AG04450 (cell line): ENCODE results near the gene BCAR3. TPM values are rescaled to one million over a fixed set of nuclear protein-coding genes. Genes with fewer than 3 reads are reported as not detected.

ENCODE experiments used
- CTCF ChIA-PET: fragments of 300-600, 350-600 bp; formaldehyde crosslinking; extraction: SDS; loops from one replicate; lab custom pipeline; 2022; ENCODE audit warnings: antibody characterized with exemption, inconsistent platforms; lab: Charles Lee
- POLR2A ChIA-PET: fragments of 350-600 bp; formaldehyde crosslinking; extraction: SDS; loops from one replicate; lab custom pipeline; 2021; ENCODE audit warnings: antibody characterized with exemption, inconsistent platforms; lab: Yijun Ruan, JAX
- DNase-seq: peaks from one replicate; pipeline ENCODE4 v3.0.0-alpha.2; 2011; ENCODE audit warnings: low read depth, low spot score
- H3K27ac ChIP-seq: one replicate; pipeline ENCODE4 v1.5.1; 2012; ENCODE audit warnings: low read depth, low read length, control low read depth
- H3K27me3 ChIP-seq: one replicate; pipeline ENCODE4 v1.6.0; 2012; ENCODE audit warnings: low read length; ENCODE audit not compliant: control insufficient read depth, insufficient read depth
- H3K4me3 ChIP-seq: 2 replicates; pipeline ENCODE4 v1.5.1; 2011; ENCODE audit warnings: mild to moderate bottlenecking, low read depth, low read length, control low read depth
- H3K9me3 ChIP-seq: 2 replicates; pipeline ENCODE4 v1.5.1; 2012; ENCODE audit warnings: low read length; ENCODE audit not compliant: control insufficient read depth, insufficient read depth
- polyA plus RNA-seq: library from polyadenylated mRNA; depleted of rRNA; stranded (reverse); fragments of >200 nt; gene quantifications from 2 replicates; pipeline ENCODE4 v1.2.3, GENCODE V29; 2011
- TF ChIP-seq, protein P1 (sequence below): IDR thresholded peaks from 2 replicates; pipeline ENCODE4 v1.5.1; 2011; ENCODE audit warnings: low read depth, low read length, control low read depth, inconsistent platforms

Gene BCAR3
- polyA plus RNA-seq, 1 experiment, result 20.6 TPM

- no peak for DNase-seq
- ChIA-PET CTCF (interaction anchor here (1.1 kb wide), 1 partner anchor 85 kb away, joined by 5 read pairs; no protein-coding TSS in a partner anchor), POLR2A (interaction anchor here (0.7 kb wide), 1 partner anchor 56 kb away, joined by 3 read pairs; no protein-coding TSS in a partner anchor)
- Histone ChIP-seq H3K4me3 (no peak overlapping the region), H3K9me3 (peaks cover 10% of the 10 kb centered on the region), H3K27ac (no peak overlapping the region), H3K27me3 (no peaks in the 10 kb centered on the region)
- TF ChIP-seq, protein P1, sequence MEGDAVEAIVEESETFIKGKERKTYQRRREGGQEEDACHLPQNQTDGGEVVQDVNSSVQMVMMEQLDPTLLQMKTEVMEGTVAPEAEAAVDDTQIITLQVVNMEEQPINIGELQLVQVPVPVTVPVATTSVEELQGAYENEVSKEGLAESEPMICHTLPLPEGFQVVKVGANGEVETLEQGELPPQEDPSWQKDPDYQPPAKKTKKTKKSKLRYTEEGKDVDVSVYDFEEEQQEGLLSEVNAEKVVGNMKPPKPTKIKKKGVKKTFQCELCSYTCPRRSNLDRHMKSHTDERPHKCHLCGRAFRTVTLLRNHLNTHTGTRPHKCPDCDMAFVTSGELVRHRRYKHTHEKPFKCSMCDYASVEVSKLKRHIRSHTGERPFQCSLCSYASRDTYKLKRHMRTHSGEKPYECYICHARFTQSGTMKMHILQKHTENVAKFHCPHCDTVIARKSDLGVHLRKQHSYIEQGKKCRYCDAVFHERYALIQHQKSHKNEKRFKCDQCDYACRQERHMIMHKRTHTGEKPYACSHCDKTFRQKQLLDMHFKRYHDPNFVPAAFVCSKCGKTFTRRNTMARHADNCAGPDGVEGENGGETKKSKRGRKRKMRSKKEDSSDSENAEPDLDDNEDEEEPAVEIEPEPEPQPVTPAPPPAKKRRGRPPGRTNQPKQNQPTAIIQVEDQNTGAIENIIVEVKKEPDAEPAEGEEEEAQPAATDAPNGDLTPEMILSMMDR, result no peak
Observed at GRCh38 chr1:93714356-93714755, 32.7 kb upstream of the BCAR3 start.

DNA sequence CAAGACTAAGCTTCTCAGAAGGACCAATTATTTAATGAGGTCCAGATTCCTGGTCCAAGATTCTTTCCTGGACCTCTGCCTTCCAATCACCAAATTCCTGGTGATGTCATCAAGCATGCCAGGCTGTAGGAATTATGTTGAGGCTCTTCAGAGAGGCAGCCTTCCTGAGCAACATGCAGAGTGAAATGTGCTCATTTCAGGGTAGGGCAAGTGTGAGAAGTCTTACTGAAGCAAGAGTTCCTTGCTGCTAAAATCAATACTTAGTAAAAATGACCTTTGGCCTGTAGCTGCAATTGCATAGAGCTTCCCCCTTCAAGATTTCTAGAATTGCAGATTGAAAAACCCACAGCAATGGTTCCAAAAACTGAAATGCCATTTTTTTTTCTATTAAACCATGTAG lies 31.7 kb upstream of the BCAR3 start:
- TF ChIP-seq, protein P1, result no peak
- H3K27me3 ChIP-seq, result no peaks in the 10 kb centered on the region
- H3K27ac ChIP-seq, result no peak overlapping the region
- ChIA-PET CTCF (interaction anchor here (1.0 kb wide), 1 partner anchor 10 kb away, joined by 3 read pairs; no protein-coding TSS in a partner anchor), POLR2A (no interaction called here)
- DNase-seq, result no peak
- H3K9me3 ChIP-seq, result peaks cover 10% of the 10 kb centered on the region
- no peak overlapping the region for H3K4me3 ChIP-seq

DNA sequence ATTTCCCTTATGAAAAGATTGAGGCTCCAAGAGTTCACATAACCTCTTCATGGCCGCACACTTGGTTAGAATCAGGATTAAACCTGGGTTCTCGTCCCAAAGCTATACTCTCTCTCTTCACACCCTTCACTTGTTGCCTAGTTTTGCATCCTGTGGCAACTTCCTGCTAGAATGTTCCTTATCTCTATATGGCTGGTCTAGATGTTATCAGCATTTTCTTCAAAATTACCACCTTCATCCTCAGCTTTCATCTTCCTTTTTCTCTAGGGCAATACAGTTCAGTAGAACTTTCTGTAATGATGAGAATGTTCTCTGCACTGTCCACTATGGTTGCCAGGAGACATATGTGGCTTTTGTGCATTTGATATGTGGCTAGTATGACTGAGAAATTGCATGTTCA lies 31.1 kb upstream of the BCAR3 start:
- Histone ChIP-seq H3K27me3 (no peaks in the 10 kb centered on the region), H3K4me3 (no peak overlapping the region), H3K27ac (no peak overlapping the region), H3K9me3 (peaks cover 10% of the 10 kb centered on the region)
- TF ChIP-seq, protein P1, result no peak
- no peak for DNase-seq
- CTCF ChIA-PET, result interaction anchor here (0.6 to 1.0 kb wide), 2 partner anchors 9 to 132 kb away, joined by 3 read pairs; no protein-coding TSS in a partner anchor
- POLR2A ChIA-PET, result no interaction called here

GRCh38 chr1:93710499-93711453 lies 29.1 kb upstream of the BCAR3 start:
- H3K4me3 ChIP-seq, result no peak overlapping the region
- POLR2A ChIA-PET, result no interaction called here
- H3K27ac ChIP-seq, result no peak overlapping the region
- TF ChIP-seq, protein P1, result no peak
- no peak for DNase-seq
- no peaks in the 10 kb centered on the region for H3K27me3 ChIP-seq
- H3K9me3 ChIP-seq, result no peaks in the 10 kb centered on the region
- CTCF ChIA-PET, result interaction anchor here (1.0 kb wide), 1 partner anchor 25 kb away, joined by 4 read pairs; no protein-coding TSS in a partner anchor
